GM13977 (cell line): Measurements from ENCODE around the gene REV3L.

Experiments
- DNase-seq: peaks from one replicate; pipeline ENCODE4 v3.0.0; 2012; ENCODE audit warnings: low spot score
- in situ Hi-C: fragments of 300-500 bp; cut with MboI; formaldehyde crosslinking; loops from one replicate; pipeline ENCODE4 v1.12.0; 2022; ENCODE audit warnings: low sequenced_read_pairs, low pct_unique_long_range_greater_than_20kb, mixed read lengths, inconsistent platforms; ENCODE audit not compliant: unreplicated experiment
- TF ChIP-seq, protein P1 (sequence below): IDR thresholded peaks from 2 replicates; pipeline ENCODE4 v1.5.1; 2012; ENCODE audit warnings: mild to moderate bottlenecking, control low read depth; ENCODE audit not compliant: insufficient read depth; ENCODE audit errors: extremely low read depth, missing control alignments

REV3L gene

GRCh38 chr6:111411978-111412566 lies 70.9 kb downstream of the REV3L start:
- TF ChIP-seq, protein P1, sequence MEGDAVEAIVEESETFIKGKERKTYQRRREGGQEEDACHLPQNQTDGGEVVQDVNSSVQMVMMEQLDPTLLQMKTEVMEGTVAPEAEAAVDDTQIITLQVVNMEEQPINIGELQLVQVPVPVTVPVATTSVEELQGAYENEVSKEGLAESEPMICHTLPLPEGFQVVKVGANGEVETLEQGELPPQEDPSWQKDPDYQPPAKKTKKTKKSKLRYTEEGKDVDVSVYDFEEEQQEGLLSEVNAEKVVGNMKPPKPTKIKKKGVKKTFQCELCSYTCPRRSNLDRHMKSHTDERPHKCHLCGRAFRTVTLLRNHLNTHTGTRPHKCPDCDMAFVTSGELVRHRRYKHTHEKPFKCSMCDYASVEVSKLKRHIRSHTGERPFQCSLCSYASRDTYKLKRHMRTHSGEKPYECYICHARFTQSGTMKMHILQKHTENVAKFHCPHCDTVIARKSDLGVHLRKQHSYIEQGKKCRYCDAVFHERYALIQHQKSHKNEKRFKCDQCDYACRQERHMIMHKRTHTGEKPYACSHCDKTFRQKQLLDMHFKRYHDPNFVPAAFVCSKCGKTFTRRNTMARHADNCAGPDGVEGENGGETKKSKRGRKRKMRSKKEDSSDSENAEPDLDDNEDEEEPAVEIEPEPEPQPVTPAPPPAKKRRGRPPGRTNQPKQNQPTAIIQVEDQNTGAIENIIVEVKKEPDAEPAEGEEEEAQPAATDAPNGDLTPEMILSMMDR = no peak
- DNase-seq = no peak
- in situ Hi-C loops = no loop called here

GRCh38 chr6:111411046-111411445 lies 72.0 kb downstream of the REV3L start:
- DNase-seq = no peak
- TF ChIP-seq, protein P1 = no peak

GRCh38 chr6:111410371-111410770 lies 72.6 kb downstream of the REV3L start:
- TF ChIP-seq, protein P1 = no peak
- in situ Hi-C loops = no loop called here
- DNase-seq = no peak

More at GRCh38 chr6:111411046-111411445, 72.0 kb downstream of the REV3L start:
- in situ Hi-C loops = no loop called here

DNA sequence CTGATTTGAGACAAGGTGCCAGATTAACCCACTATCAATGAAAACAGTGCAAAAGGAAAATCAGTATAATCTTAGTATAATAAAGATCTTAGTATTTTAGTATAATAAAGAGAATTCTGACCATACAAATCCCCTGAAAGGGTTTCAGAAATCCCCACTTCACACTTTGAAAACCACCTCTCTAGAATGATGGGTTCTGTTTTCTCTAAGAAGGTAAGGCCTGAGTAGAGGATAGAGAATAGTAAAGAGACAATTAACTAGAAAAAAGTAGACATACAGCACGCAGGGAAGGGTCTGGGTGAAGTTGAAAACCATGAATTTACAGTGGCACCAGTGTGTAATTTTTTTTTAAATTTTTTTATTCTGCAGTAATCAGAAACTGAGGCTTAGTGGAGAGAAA lies 73.6 kb downstream of the REV3L start:
- TF ChIP-seq, protein P1 = no peak
- in situ Hi-C loops = no loop called here
- no peak for DNase-seq

DNA sequence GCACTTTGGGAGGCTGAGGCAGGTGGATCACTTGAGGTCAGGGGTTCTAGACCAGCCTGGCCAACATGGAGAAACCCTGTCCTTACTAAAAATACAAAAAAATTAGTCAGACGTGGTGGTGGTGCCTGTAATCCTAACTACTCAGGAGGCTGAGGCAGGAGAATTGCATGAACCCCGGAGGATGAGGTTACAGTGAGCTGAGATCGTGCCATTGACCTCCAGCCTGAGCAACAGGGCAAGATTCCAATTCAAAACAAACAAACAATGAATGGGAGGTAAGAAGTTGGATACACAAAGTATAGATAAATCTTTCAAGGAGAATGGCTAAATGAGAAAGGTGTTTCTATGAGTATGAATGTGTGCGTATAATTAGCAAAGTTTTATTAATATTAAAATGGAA lies 75.3 kb downstream of the REV3L start:
- TF ChIP-seq, protein P1 = no peak
- in situ Hi-C loops = no loop called here
- DNase-seq = no peak

- in situ Hi-C loops = no loop called here
- peak; percentile 60 for DNase-seq
- TF ChIP-seq, protein P1 = no peak
Observed at GRCh38 chr6:111406200-111406721, 76.8 kb downstream of the REV3L start.

- TF ChIP-seq, protein P1 = no peak
- in situ Hi-C loops = no loop called here
- no peak for DNase-seq
Observed at GRCh38 chr6:111403388-111403787, 79.6 kb downstream of the REV3L start.
